ENCODE data around the gene BCAS3.
A peak's percentile ranks its signal among the peaks of the same experiment; 100 is the strongest.

Gene BCAS3

DNA sequence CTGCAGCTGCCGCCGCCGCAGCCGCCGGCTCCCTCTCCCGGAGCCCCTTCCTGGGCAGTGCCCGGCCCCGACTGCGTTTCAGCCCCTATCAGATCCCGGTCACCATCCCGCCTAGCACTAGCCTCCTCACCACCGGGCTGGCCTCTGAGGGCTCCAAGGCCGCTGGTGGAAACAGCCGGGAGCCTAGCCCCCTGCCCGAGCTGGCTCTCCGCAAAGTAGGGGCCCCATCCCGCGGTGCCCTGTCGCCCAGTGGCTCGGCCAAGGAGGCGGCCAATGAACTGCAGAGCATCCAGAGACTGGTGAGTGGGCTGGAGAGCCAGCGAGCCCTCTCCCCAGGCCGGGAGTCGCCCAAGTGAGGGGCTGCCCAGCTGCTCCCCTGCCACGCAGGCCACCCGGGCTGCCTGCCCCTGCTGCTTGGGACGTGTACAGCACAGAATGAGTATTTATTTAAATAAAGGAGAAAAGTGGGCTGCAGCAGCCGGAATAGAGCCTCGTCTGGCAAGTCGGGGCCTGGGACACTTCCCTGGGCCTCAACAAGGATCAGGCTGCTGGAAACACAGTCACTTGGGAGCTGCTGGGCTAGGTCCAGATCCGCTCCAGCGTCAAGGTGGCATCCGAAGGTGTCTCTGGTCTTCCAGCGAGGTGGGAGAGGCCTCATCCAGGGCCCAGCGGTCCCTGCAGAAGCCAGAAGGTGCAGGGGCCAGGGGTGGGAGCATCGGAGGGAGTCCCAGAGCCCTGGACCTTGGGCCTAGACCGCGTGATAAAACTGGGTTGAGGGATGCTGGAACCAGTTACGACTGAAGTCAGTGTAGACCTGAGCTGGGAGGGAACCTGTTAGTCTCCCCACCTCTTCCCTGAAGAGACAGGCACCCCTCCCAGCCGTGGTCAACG lies 730.7 kb downstream of the BCAS3 start:
- peaks cover 2 to 48% of the 10 kb centered on the region in 2 experiments for H3K36me3 ChIP-seq (ENCODE audit: control insufficient read depth in 1 of 2, insufficient read depth in 2 of 2, low read depth in 1 of 2, low read length in 2 of 2)
- peak overlapping the region in 1 of 2 experiments; percentile 45 for H2BK12ac ChIP-seq (ENCODE audit: low read length in 2 of 2)
- no peak overlapping the region for H2BK120ac ChIP-seq (ENCODE audit: low read depth, low read length)
- H2AFZ ChIP-seq (ENCODE audit: low read depth, low read length), result no peak overlapping the region
- no peaks in the 10 kb centered on the region for H3K9me3 ChIP-seq (ENCODE audit: control insufficient read depth, low read length)
- H3K4me3 ChIP-seq (ENCODE audit: insufficient read depth in 1 of 2, low read depth in 1 of 2, low read length in 2 of 2), result peak overlapping the region in 1 of 2 experiments; percentile 72
- H3K4ac ChIP-seq (ENCODE audit: low read depth in 1 of 2, low read length in 2 of 2), result peak overlapping the region in 1 of 2 experiments; percentile 31
- peak overlapping the region in 1 of 2 experiments; percentile 50 for H3K14ac ChIP-seq (ENCODE audit: low read length in 2 of 2)
- no peak overlapping the region for H3K27ac ChIP-seq (ENCODE audit: low read length, poor library complexity, severe bottlenecking)
- peak overlapping the region; percentile 73 for H4K91ac ChIP-seq (ENCODE audit: low read length)
- peak overlapping the region; percentile 81 for H3K9ac ChIP-seq (ENCODE audit: low read length)
- H4K8ac ChIP-seq (ENCODE audit: low read length), result peak overlapping the region; percentile 56
- peaks cover 2% of the 10 kb centered on the region for H3K79me1 ChIP-seq (replicated peaks; ENCODE audit: low read length, poor library complexity, severe bottlenecking)
- H3K4me1 ChIP-seq (ENCODE audit: control insufficient read depth, insufficient read depth, low read depth, low read length), result peaks cover 42% of the 10 kb centered on the region
- no peak overlapping the region for H2BK5ac ChIP-seq (ENCODE audit: low read depth, low read length, poor library complexity, severe bottlenecking)
- H2AK5ac ChIP-seq (ENCODE audit: low read length, severe bottlenecking), result no peak overlapping the region
- DNase-seq, result no peak
- peak overlapping the region; percentile 53 to 73 for H3K18ac ChIP-seq (ENCODE audit: low read depth in 1 of 2, low read length in 2 of 2)
- peak overlapping the region in 1 of 2 experiments; percentile 94 for H3K23ac ChIP-seq (ENCODE audit: low read length in 2 of 2)
- H3K27me3 ChIP-seq (ENCODE audit: control insufficient read depth in 1 of 2, insufficient read depth in 1 of 2, low read length in 2 of 2), result peaks cover 0 to 59% of the 10 kb centered on the region in 2 experiments
- no peak overlapping the region for H3K4me2 ChIP-seq (ENCODE audit: low read length, poor library complexity, severe bottlenecking)
- WGBS, result 70% methylated on average over 35 of the region's 41 CpGs
- peak overlapping the region; percentile 35 for H2BK15ac ChIP-seq (ENCODE audit: low read depth, poor library complexity, severe bottlenecking)

- Histone ChIP-seq H3K4ac (ENCODE audit: low read depth in 1 of 2, low read length in 2 of 2) (peak overlapping the region; percentile 75 to 92), H4K8ac (ENCODE audit: low read length) (peak overlapping the region; percentile 83), H2BK5ac (ENCODE audit: low read depth, low read length, poor library complexity, severe bottlenecking) (no peak overlapping the region), H2BK15ac (ENCODE audit: low read depth, poor library complexity, severe bottlenecking) (no peak overlapping the region), H3K18ac (ENCODE audit: low read depth in 1 of 2, low read length in 2 of 2) (peak overlapping the region; percentile 84 to 88), H3K14ac (ENCODE audit: low read length in 2 of 2) (no peak overlapping the region), H3K23ac (ENCODE audit: low read length in 2 of 2) (peak overlapping the region in 1 of 2 experiments; percentile 24), H3K27me3 (ENCODE audit: control insufficient read depth in 1 of 2, insufficient read depth in 1 of 2, low read length in 2 of 2) (peaks cover 0 to 47% of the 10 kb centered on the region in 2 experiments), H2AK5ac (ENCODE audit: low read length, severe bottlenecking) (no peak overlapping the region), H3K9ac (ENCODE audit: low read length) (peak overlapping the region; percentile 81), H3K4me2 (ENCODE audit: low read length, poor library complexity, severe bottlenecking) (peak overlapping the region; percentile 83), H3K4me1 (ENCODE audit: control insufficient read depth, insufficient read depth, low read depth, low read length) (peaks cover 33% of the 10 kb centered on the region), H3K9me3 (ENCODE audit: control insufficient read depth, low read length) (no peaks in the 10 kb centered on the region), H2BK12ac (ENCODE audit: low read length in 2 of 2) (peak overlapping the region; percentile 30 to 65), H4K91ac (ENCODE audit: low read length) (peak overlapping the region; percentile 89), H3K27ac (ENCODE audit: low read length, poor library complexity, severe bottlenecking) (no peak overlapping the region), H2BK120ac (ENCODE audit: low read depth, low read length) (peak overlapping the region; percentile 65), H3K79me1 (replicated peaks; ENCODE audit: low read length, poor library complexity, severe bottlenecking) (peaks cover 2% of the 10 kb centered on the region), H3K4me3 (ENCODE audit: insufficient read depth in 1 of 2, low read depth in 1 of 2, low read length in 2 of 2) (peak overlapping the region; percentile 69 to 72), H2AFZ (ENCODE audit: low read depth, low read length) (no peak overlapping the region), H3K36me3 (ENCODE audit: control insufficient read depth in 1 of 2, insufficient read depth in 2 of 2, low read depth in 1 of 2, low read length in 2 of 2) (peaks cover 0 to 37% of the 10 kb centered on the region in 2 experiments)
- WGBS, result 3% methylated on average over 39 of the region's 73 CpGs
- peak; percentile 74 for DNase-seq
These were observed 731.9 kb downstream of the BCAS3 start for GRCh38 chr17:61409301-61410112.

DNA sequence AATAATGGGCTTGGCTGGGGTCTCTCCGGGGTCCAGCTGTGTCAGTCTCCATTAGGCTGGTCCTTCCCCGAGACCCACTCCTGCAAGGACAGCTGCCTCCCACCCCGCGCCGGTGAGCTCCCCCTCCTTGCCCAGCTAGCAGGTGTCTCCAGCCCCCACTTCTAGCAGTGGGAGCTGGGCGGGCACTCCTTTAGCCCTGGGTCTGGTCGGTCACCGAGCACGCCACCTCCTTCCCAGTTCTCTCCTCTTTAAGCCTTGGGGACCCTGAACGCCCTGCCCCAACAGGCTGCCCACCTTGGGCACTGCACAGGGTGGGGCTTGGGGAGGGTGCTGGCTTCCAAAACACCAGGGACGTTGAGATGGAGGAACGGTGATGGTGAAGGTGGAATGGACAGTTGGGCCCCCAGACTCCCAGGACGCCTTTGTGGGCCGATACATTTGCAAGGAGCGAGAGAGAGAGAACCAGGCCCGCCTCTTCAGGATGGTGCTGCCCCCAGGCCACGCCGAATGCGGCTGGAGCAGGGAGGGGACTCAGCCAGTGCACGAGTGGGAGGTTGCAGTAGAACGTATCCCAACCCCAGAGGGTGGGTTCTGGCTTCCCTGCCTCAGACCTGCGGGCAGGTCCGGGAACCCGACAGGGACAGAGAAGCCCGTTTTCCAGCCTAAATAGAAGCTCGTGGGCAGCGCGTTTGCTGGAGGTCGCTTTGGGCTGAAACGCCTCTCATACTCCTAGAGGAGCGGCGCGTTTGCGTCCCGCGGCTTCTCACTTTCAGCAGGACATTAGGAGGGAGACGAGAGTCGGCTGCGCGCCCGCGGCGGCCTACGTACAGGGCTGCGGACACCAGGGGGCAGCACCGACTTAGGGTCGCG lies 732.7 kb downstream of the BCAS3 start:
- Histone ChIP-seq H3K9me3 (ENCODE audit: control insufficient read depth, low read length) (no peaks in the 10 kb centered on the region), H4K8ac (ENCODE audit: low read length) (peak overlapping the region; percentile 85), H2BK120ac (ENCODE audit: low read depth, low read length) (peak overlapping the region; percentile 21), H2AFZ (ENCODE audit: low read depth, low read length) (no peak overlapping the region), H3K4me2 (ENCODE audit: low read length, poor library complexity, severe bottlenecking) (peak overlapping the region; percentile 94), H2BK12ac (ENCODE audit: low read length in 2 of 2) (peak overlapping the region in 1 of 2 experiments; percentile 34), H3K9ac (ENCODE audit: low read length) (peak overlapping the region; percentile 81), H3K27me3 (ENCODE audit: control insufficient read depth in 1 of 2, insufficient read depth in 1 of 2, low read length in 2 of 2) (peaks cover 0 to 41% of the 10 kb centered on the region in 2 experiments), H3K4ac (ENCODE audit: low read depth in 1 of 2, low read length in 2 of 2) (peak overlapping the region in 1 of 2 experiments; percentile 57), H3K23ac (ENCODE audit: low read length in 2 of 2) (no peak overlapping the region), H2AK5ac (ENCODE audit: low read length, severe bottlenecking) (no peak overlapping the region), H3K27ac (ENCODE audit: low read length, poor library complexity, severe bottlenecking) (no peak overlapping the region), H4K91ac (ENCODE audit: low read length) (no peak overlapping the region), H2BK15ac (ENCODE audit: low read depth, poor library complexity, severe bottlenecking) (no peak overlapping the region), H3K4me3 (ENCODE audit: insufficient read depth in 1 of 2, low read depth in 1 of 2, low read length in 2 of 2) (peak overlapping the region; percentile 59 to 62), H2BK5ac (ENCODE audit: low read depth, low read length, poor library complexity, severe bottlenecking) (no peak overlapping the region), H3K4me1 (ENCODE audit: control insufficient read depth, insufficient read depth, low read depth, low read length) (peaks cover 24% of the 10 kb centered on the region), H3K36me3 (ENCODE audit: control insufficient read depth in 1 of 2, insufficient read depth in 2 of 2, low read depth in 1 of 2, low read length in 2 of 2) (peaks cover 0 to 32% of the 10 kb centered on the region in 2 experiments), H3K14ac (ENCODE audit: low read length in 2 of 2) (no peak overlapping the region), H3K18ac (ENCODE audit: low read depth in 1 of 2, low read length in 2 of 2) (peak overlapping the region; percentile 58 to 93), H3K79me1 (replicated peaks; ENCODE audit: low read length, poor library complexity, severe bottlenecking) (peaks cover 2% of the 10 kb centered on the region)
- peak; percentile 88 for DNase-seq
- 17% methylated on average over 44 of the region's 48 CpGs for whole genome bisulfite sequencing

Measured in mesenchymal stem cell (in vitro differentiated cells and primary cell).